ENCODE measurements around the gene PSMD13.

Gene PSMD13

GRCh38 chr11:297586-298405 is 61.0 kb downstream of the PSMD13 start:
- FAIRE-seq (no peak), DNase-seq (ENCODE audit: low spot score) (no peak)

- DNase-seq (ENCODE audit: low spot score) (no peak), FAIRE-seq (no peak)
Measured at GRCh38 chr11:298406-299065, 61.8 kb downstream of the PSMD13 start.

- DNase-seq (ENCODE audit: low spot score), result no peak
- no peak for FAIRE-seq
Measured at GRCh38 chr11:299081-299891, 62.5 kb downstream of the PSMD13 start, which contains the start of gene IFITM5. Gene IFITM5, minus strand, starts transcription at chr11:299526. Its CDS starts 36 bp downstream, at chr11:299490.

GRCh38 chr11:299951-300735 is 63.4 kb downstream of the PSMD13 start:
- no peak for DNase-seq (ENCODE audit: low spot score)
- FAIRE-seq, result no peak

Measured in RCC 7860 (cell line).